Measurements from ENCODE around the gene APBB1IP.
"Not testable (repeated sequence)": the region's sequence is repeated elsewhere in the genome, so short reads cannot be mapped to it uniquely, and the experiment has no call there.

DNA sequence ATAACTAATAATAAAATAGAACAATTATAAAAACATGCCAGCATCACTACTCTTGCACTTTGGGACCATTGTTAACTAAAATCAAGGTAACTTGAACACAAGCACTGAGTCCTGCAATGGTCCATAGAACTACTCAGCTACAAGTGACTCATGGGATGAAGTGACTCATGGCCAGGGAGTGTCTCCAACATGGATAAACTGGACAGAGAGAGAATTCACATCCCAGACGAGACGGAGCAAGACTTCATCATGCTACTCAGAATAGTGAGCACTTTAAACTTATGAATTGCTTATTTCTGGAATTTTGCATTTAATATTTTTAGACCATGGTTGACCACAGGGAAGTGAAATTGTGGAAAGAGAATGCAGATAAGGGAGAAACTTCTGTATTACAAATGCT lies 165.1 kb downstream of the APBB1IP start:
- TF ChIP-seq FOXK2 (IDR thresholded peaks at IDR 0.05); SP1 (IDR thresholded peaks at IDR 0.05); TARDBP (IDR thresholded peaks at IDR 0.05); FOXA1 (IDR thresholded peaks at IDR 0.05); BHLHE40 (IDR thresholded peaks at IDR 0.05; ENCODE audit: borderline replicate concordance); FOXM1 (IDR thresholded peaks at IDR 0.05; ENCODE audit: borderline replicate concordance); SUZ12 (IDR thresholded peaks at IDR 0.05); ELF4 (IDR thresholded peaks at IDR 0.05); HDGF (IDR thresholded peaks at IDR 0.05; ENCODE audit: borderline replicate concordance); NFRKB (IDR thresholded peaks at IDR 0.05); ZNF384 (IDR thresholded peaks at IDR 0.05); LEF1 (IDR thresholded peaks at IDR 0.05; ENCODE audit: borderline replicate concordance); L3MBTL2 (conservative IDR thresholded peaks at IDR 0.05): not testable (repeated sequence)
- TF ChIP-seq, protein P1, sequence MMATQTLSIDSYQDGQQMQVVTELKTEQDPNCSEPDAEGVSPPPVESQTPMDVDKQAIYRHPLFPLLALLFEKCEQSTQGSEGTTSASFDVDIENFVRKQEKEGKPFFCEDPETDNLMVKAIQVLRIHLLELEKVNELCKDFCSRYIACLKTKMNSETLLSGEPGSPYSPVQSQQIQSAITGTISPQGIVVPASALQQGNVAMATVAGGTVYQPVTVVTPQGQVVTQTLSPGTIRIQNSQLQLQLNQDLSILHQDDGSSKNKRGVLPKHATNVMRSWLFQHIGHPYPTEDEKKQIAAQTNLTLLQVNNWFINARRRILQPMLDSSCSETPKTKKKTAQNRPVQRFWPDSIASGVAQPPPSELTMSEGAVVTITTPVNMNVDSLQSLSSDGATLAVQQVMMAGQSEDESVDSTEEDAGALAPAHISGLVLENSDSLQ (IDR thresholded peaks at IDR 0.05): not testable (repeated sequence)
